Stimulated activated CD8-positive, alpha-beta memory T cell treated with anti-CD3 and anti-CD28 coated beads, Interleukin-2, amount 100 ng/mL, for 1 hour (primary cell): ENCODE data around the gene TMEM272.
A peak's percentile ranks its signal among the peaks of the same experiment; 100 is the strongest.

Experiments
- DNase-seq, 2 donors: peaks; one replicate each; pipeline ENCODE4 v3.0.0-alpha.2; 2020; ENCODE audit warnings: low read depth in 2 of 2

TMEM272 gene

GRCh38 chr13:51804295-51805172 is 40.4 kb downstream of the TMEM272 start:
- no peak for DNase-seq

GRCh38 chr13:51803422-51804294 is 41.3 kb downstream of the TMEM272 start, which contains the start of gene DHRS12:
Gene DHRS12, minus strand, starts transcription at chr13:51804163. Its CDS starts 4,504 bp downstream, at chr13:51799659.
- DNase-seq: peak; percentile 71 to 78

GRCh38 chr13:51802631-51803418 is 42.2 kb downstream of the TMEM272 start:
- DNase-seq: no peak

GRCh38 chr13:51801631-51802099 is 43.3 kb downstream of the TMEM272 start:
- DNase-seq: no peak

- DNase-seq: no peak
These were observed 44.5 kb downstream of the TMEM272 start for GRCh38 chr13:51800486-51800885.

- no peak for DNase-seq
These were observed 45.7 kb downstream of the TMEM272 start for GRCh38 chr13:51799261-51799660.

- DNase-seq: no peak
These were observed 47.1 kb downstream of the TMEM272 start for GRCh38 chr13:51797664-51798488.

- DNase-seq: no peak
These were observed 48.4 kb downstream of the TMEM272 start for GRCh38 chr13:51796546-51796945.

- no peak for DNase-seq
These were observed 49.6 kb downstream of the TMEM272 start for GRCh38 chr13:51795419-51795818.

GRCh38 chr13:51794964-51795363 is 50.0 kb downstream of the TMEM272 start:
- DNase-seq: no peak

GRCh38 chr13:51793570-51794271 is 51.3 kb downstream of the TMEM272 start:
- no peak for DNase-seq

GRCh38 chr13:51786425-51787265 is 58.3 kb downstream of the TMEM272 start:
- no peak for DNase-seq

- DNase-seq: no peak
These were observed 59.1 kb downstream of the TMEM272 start for GRCh38 chr13:51785712-51786424.

- no peak for DNase-seq
These were observed 60.9 kb downstream of the TMEM272 start for GRCh38 chr13:51784097-51784496.

GRCh38 chr13:51783428-51784094 is 61.4 kb downstream of the TMEM272 start:
- no peak for DNase-seq

- no peak for DNase-seq
These were observed 62.8 kb downstream of the TMEM272 start for GRCh38 chr13:51782026-51782710.
